GM19438 (cell line): ENCODE measurements around the gene QKI.
"Not testable (repeated sequence)": the region's sequence is repeated elsewhere in the genome, so short reads cannot be mapped to it uniquely, and the experiment has no call there.

ENCODE experiments used
- ATAC-seq: cut with Tn5 transposase; IDR thresholded peaks from one replicate; pipeline ENCODE4 v1.9.1; 2021; ENCODE audit warnings: low read depth; ENCODE audit not compliant: unreplicated experiment

QKI gene

GRCh38 chr6:163414117-163414945, at the start of gene QKI:
QKI (plus strand) TSS chr6:163414718; CDS start chr6:163415194, 476 bp downstream.
- ATAC-seq = peak; percentile 32

- no peak for ATAC-seq
These were observed 48.2 kb upstream of the QKI start for GRCh38 chr6:163366288-163366687.

- no peak for ATAC-seq
These were observed 46.9 kb upstream of the QKI start for GRCh38 chr6:163367497-163368183.

GRCh38 chr6:163369141-163369540, 45.4 kb upstream of the QKI start:
- ATAC-seq = no peak

- no peak for ATAC-seq
These were observed 44.7 kb upstream of the QKI start for GRCh38 chr6:163369628-163370365.

GRCh38 chr6:163370464-163371117, 43.9 kb upstream of the QKI start:
- no peak for ATAC-seq

GRCh38 chr6:163371129-163371528, 43.4 kb upstream of the QKI start:
- ATAC-seq = no peak

- ATAC-seq = no peak
These were observed 41.3 kb upstream of the QKI start for GRCh38 chr6:163373240-163373639.

GRCh38 chr6:163375361-163375760, 39.2 kb upstream of the QKI start:
- ATAC-seq = no peak

GRCh38 chr6:163376187-163376586, 38.3 kb upstream of the QKI start:
- ATAC-seq = no peak

- no peak for ATAC-seq
These were observed 37.0 kb upstream of the QKI start for GRCh38 chr6:163377561-163377960.

GRCh38 chr6:163380216-163380615, 34.3 kb upstream of the QKI start:
- ATAC-seq = no peak

GRCh38 chr6:163381118-163381756, 33.3 kb upstream of the QKI start:
- ATAC-seq = no peak

GRCh38 chr6:163383396-163383795, 31.1 kb upstream of the QKI start:
- not testable (repeated sequence) for ATAC-seq

- ATAC-seq = no peak
These were observed 30.6 kb upstream of the QKI start for GRCh38 chr6:163383912-163384311.

GRCh38 chr6:163384510-163384909, 30.0 kb upstream of the QKI start:
- no peak for ATAC-seq

GRCh38 chr6:163385503-163385902, 29.0 kb upstream of the QKI start:
- ATAC-seq = not testable (repeated sequence)

GRCh38 chr6:163386329-163386908, 28.1 kb upstream of the QKI start:
- ATAC-seq = no peak

GRCh38 chr6:163387317-163387716, 27.2 kb upstream of the QKI start:
- no peak for ATAC-seq

- ATAC-seq = no peak
These were observed 25.2 kb upstream of the QKI start for GRCh38 chr6:163389354-163389753.
